MM.1S (cell line): ENCODE data around the gene UNC5C.

Experiments used
- EZH2 ChIP-seq: fragments of 300-600 bp; sonication (generic); optimal IDR thresholded peaks from 2 replicates; pipeline ENCODE3; 2017; ENCODE audit warnings: low read depth, mild to moderate bottlenecking, antibody characterized with exemption, low read length, mixed read lengths
- EZH2phosphoT487 ChIP-seq: fragments of 300-600 bp; sonication (generic); IDR thresholded peaks from 2 replicates; pipeline ENCODE4 v1.6.1; 2018; ENCODE audit warnings: antibody characterized with exemption, low read length
- TF ChIP-seq, protein P1 (sequence below): fragments of 300-600 bp; sonication (generic); IDR thresholded peaks from 2 replicates; pipeline ENCODE4 v1.5.1; 2016; ENCODE audit warnings: antibody characterized with exemption, low read length, mixed read lengths

GRCh38 chr4:95524729-95525128 is 24.0 kb downstream of the UNC5C start:
- TF ChIP-seq, protein P1, sequence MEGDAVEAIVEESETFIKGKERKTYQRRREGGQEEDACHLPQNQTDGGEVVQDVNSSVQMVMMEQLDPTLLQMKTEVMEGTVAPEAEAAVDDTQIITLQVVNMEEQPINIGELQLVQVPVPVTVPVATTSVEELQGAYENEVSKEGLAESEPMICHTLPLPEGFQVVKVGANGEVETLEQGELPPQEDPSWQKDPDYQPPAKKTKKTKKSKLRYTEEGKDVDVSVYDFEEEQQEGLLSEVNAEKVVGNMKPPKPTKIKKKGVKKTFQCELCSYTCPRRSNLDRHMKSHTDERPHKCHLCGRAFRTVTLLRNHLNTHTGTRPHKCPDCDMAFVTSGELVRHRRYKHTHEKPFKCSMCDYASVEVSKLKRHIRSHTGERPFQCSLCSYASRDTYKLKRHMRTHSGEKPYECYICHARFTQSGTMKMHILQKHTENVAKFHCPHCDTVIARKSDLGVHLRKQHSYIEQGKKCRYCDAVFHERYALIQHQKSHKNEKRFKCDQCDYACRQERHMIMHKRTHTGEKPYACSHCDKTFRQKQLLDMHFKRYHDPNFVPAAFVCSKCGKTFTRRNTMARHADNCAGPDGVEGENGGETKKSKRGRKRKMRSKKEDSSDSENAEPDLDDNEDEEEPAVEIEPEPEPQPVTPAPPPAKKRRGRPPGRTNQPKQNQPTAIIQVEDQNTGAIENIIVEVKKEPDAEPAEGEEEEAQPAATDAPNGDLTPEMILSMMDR: no peak
- no peak for TF ChIP-seq EZH2phosphoT487
- TF ChIP-seq EZH2: no peak
